Right ventricle myocardium inferior (tissue), 1 donor: ENCODE measurements around the gene OPCML. TPM values are rescaled to one million over a fixed set of nuclear protein-coding genes. Genes with fewer than 3 reads are reported as not detected.

Experiments used
- ATAC-seq: fragments of 200-7000 bp; cut with Tn5 transposase; one replicate; pipeline ENCODE4 v1.9.1; 2020; ENCODE audit warnings: mild to moderate bottlenecking, moderate library complexity
- DNase-seq: peaks from one replicate; pipeline ENCODE4 v3.0.0; 2021; ENCODE audit errors: missing footprints
- intact Hi-C: fragments of 100-400 bp; cut with DNase I; formaldehyde crosslinking; loops from one replicate; pipeline ENCODE4 v1.11.0; 2022
- total RNA-seq: library from RNA; stranded (reverse); fragmentation: NEBNext Ultra II Directional; extraction: Animal tissue kit (Norgen Biotek cat#: 25700); gene quantifications from one replicate; pipeline ENCODE4 v1.2.1, GENCODE V29; 2021
- donor health status: DM: no; HTN: yes; CAD: no; lungs with severe emphysema.

Gene OPCML
- total RNA-seq, 1 donor from 2014 or later: 0.05 TPM

DNA sequence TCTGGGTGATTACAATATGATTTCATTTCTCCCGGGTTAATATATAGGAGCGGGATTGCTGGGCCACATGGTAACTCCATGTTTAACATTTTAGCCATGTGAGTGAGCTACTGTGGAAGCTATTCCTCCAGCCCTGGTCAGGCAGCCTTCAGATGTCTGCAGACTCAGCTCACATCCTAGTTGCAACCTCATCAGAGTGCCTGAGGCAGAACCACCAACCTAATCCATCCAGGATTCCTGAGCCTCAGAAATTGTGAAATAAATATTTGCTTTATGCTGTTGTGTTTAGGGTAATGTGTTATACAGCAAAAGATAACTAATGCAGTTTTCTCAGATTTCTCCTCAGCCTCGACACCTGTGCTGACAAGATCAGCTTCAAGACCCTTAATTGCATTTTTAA, 676.8 kb downstream of the OPCML start:
- no peak for DNase-seq
- intact Hi-C loops: no loop called here
- no peak for ATAC-seq

DNA sequence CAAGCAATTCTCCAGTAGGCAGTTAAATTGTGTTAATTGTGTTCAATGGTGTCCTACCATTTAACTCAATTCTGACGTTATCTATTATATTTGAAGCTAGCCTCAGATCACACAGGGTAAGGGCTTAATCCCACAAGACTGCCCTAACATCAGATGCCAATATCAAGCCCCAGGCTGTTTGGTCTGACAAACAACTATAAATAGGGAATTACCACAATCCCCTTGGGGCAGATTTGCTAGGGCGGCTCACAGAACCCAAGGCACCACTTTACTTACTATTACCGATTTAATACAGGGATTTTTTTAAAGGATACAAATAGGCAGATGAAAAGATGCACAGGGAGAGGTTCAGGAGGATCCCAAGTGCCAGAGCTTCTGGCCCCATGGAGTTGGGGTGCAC, 678.4 kb downstream of the OPCML start:
- ATAC-seq: no peak
- DNase-seq: no peak
- intact Hi-C loops: no loop called here

DNA sequence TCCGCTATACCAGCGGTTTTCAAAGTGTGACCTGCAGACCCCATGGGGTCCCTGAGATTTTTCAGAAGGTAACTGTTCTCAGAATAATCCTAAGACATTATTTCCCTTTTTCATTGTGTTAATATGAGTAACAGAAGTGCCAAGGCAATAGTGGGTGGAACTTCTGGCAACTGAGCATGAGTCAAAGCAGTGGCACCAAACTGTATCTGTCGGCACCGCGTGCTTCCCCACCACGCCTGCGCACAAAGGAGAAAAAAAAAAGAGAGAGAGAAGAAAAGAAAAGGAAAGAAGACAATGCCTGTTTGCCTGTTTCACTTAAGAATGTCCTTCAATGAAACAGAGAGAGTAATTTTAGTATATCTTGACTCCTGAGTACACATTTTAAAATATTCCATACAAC, 679.9 kb downstream of the OPCML start:
- DNase-seq (no peak), ATAC-seq (no peak)
- intact Hi-C loops: no loop called here

DNA sequence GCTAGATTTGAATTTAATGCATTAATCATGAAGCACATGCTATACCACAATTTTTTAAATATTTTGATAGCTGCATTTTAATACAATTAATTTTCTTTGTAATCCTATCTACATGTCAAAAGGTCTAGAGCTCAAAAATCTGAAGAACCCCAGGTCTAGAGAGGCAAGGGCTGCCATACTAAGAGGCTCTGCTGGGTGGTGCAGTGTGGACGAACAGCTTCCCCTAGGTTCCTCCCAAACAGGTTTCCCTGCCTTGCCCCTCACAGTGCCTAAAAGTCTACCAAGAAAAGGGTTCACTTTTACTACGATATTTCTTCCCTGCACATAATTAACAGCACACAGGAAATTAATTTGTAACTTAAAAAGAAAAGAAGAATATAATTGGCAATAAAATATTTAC, 681.1 kb downstream of the OPCML start:
- intact Hi-C loops: no loop called here
- DNase-seq (no peak), ATAC-seq (no peak)

DNA sequence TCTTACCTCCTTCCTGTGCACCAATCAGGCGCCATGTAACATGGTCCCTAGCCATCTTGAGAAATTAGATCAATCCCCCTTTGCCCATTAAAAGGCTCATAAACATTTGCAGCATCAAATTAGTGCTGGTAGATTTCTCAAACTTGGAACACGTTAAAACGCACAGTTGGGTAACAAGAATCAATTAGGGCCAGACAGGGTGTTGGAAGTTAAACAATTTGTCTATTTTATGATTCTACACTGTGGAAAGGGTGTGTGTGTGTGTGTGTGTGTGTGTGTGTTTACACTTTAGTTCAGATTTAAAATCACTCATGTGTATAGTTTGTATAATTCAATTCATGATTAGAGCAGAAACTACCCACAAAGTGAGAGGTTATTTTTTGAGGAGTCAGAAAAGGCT, 682.0 kb downstream of the OPCML start:
- ATAC-seq (no peak), DNase-seq (no peak)
- intact Hi-C loops: no loop called here

DNA sequence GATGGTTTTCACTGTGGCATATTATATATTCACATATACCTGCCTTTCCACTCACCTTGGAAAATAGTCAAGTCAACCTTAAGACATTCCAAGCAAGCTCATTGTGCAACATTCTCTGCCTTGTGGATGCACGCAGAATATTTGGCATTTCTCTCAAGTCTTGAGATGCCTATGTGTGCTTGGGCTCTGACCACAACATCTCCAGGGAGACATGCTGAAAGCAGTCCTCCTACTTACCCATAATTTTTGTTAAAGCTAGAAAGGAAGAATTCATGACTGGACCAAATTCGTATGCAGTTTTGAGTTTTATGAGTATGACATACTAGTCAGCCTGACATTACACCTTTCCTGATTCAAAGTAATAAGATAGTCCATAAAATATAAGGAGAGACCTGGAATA, 684.0 kb downstream of the OPCML start:
- intact Hi-C loops: no loop called here
- ATAC-seq (no peak), DNase-seq (no peak)

DNA sequence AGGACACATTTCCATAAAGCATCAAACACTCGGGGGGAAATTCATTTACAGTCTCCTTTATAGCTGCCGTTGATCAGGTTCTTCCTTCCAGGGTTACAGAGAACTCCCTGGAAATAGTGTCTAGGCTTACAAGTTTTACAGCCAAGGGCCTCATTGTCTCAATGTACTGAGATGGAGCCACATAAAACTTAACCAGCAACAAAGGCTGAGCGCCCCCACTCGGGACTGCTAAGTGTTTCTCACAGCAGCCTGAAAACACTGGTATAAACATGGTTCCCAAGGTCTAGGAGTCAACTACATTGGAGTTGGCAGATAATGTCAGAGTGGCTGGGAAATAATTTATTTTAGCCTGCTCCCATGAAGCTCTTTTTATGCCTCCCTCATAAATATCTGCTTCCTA, 686.2 kb downstream of the OPCML start:
- ATAC-seq: no peak
- intact Hi-C loops: no loop called here
- no peak for DNase-seq

DNA sequence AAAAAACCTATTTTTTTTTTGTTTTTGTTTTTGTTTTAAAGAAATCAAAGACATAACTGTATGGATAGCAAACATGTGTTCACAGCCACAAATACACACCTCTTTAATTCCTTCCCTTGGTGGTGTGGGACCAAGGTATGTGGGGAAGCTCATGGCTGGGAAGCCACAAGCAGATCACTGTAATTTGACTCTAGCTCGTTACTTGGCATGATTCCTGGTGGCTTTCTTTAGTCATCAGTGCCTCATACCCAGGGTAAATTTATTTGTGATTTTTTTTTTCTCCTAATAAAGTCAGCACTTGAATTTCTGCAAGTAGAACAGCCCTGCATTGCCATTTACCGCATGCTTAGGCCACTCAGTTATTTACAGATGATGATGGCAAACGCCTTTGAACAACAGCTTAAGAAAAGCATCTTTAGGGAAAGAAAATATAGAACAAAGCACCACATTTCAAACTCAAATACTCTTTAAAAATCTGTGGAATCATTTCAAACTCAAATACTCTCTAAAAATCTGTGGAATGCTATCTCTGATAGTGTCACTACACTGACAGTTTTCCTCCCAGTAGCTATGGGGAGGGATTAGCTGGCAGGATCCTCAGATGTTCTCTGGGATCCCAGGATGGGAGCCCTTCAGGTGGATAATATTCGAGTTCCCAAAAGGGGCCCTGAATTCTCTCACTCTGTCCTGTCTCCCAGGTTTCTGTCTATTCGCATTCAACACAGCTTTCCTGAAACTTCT, 687.2 kb downstream of the OPCML start:
- no peak for DNase-seq
- intact Hi-C loops: no loop called here
- ATAC-seq: no peak

DNA sequence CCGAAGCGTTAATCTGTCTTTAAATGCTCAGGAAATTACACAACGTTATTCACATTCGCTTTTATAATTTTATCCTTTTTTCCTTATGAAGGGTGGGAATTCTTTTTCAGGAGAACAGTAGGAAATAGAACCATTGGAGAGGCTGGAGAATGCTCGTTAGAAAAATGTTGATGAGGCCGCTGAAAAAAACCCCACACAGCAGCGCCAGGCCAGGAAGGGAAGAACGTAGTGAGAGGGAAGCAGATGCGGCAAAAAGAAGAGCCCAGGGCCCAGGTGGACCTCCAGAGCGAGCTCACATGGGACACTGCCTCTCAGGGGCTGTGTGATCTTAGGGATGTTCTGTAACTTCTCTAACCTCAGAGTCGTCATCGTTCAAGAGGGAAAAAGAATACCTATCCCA, 691.6 kb downstream of the OPCML start:
- intact Hi-C loops: no loop called here

DNA sequence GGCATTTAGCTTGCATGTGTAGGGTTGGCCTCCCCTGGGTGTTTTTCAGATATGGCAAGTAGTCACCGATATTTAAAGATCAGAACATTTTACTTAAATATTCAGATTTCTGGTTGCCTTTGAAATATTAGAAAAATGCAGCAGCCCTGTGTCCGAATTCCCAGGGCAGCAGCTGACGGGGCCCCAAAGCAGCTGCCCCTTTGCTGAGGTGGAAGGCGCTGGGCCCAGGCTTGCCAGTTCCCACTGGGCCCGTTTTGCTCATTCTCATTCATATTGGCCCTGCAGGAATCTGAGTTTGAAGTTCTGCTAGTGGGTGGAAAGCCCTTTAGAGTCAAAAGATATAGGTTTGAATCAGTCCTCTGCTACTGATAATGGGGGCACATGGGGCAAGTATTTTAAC, 692.1 kb downstream of the OPCML start:
- no peak for ATAC-seq
- no peak for DNase-seq
- intact Hi-C loops: no loop called here

More for the DNA sequence above, 691.6 kb downstream of the OPCML start:
- no peak for DNase-seq
- no peak for ATAC-seq

DNA sequence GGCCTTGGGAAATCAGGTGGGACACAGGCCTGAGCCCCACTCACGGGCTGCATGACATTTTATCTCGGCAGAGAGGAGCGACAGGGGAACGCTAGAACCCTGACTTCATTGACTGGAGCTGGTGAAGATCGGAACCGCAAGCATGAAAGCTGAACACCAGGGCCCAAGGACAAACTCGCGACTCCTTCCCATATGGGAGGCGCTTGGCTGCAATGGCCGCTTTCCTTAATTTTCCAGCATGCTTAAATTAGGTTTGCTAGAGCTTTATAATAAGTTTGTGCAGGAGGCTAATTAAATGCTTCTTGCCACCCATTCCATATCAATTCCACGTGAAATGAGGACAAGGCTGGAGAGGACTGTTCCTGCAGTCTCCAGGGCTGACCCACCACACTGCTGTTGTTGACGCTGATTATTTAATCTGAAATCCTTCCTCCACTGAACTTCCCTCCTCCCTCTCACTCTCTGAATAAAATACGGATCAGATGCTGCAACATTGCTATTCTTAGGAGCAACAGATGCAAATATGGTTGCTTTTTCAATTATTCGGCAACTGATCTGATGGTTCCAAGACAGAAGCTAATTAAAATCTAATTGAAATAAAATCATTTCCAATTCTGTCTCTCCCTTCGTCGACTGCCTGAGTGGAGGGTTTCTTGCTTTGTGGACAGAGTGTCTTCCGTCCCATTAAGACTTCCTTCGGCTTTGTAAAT, 692.9 kb downstream of the OPCML start:
- ATAC-seq: no peak
- no peak for DNase-seq
- intact Hi-C loops: no loop called here

DNA sequence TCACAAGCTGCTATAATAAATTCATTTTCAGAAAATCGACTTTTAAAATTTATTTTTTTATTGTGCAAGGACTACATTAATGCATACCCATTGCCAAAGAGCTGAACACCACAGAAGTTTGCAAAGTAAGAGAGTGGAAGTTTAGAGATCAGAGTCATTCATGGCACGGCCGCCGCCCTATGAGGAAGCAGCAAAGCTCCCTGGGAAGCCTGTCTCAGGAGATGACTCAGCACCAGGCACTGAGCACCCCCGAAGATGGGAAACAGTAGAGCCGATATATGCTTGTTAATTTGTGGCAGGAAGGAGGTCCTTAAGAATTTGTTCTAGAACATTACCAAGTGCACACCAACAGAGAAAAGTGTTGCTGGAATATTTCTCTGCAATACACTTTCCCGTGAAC, 693.7 kb downstream of the OPCML start:
- ATAC-seq: no peak
- intact Hi-C loops: no loop called here

DNA sequence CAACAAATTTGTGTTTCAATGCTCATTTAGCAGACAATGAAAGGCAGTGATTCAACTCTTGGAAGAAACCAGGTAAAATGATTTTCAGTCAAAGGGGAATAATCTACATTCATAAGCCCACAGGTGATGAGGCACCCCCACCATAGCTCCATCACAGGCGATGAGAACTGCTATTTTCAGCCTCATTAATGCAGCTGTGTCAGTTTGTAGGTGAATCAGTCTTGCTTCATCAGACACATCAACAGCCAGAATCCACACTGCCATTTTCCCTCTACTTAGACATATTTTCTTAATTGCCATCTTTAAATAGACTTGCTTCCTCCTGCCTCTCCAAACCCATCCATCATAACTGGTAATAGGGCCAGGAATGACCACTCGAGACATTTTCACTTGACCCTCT, 701.0 kb downstream of the OPCML start:
- DNase-seq (no peak), ATAC-seq (no peak)
- intact Hi-C loops: no loop called here

More for the DNA sequence above, 693.7 kb downstream of the OPCML start:
- no peak for DNase-seq

DNA sequence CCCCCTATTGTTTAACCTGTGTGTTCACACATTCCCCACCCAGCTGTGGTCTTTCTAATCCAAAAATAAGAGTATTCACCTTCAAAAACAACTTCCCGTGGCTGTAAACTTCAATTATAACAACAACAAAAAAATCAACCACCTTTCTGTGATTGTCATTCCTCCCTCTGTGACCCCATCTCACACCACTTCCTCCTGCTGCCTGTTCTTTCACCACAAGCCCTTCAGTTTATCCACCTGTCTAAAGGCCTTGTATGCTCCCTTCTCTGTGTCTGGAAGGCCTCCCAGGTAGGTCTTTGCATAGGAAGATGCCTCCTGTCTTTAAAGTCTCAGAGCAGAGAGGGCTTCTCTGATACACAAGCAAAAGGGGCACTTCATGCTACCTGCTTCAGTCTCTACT, 707.7 kb downstream of the OPCML start:
- no peak for ATAC-seq
- intact Hi-C loops: no loop called here

DNA sequence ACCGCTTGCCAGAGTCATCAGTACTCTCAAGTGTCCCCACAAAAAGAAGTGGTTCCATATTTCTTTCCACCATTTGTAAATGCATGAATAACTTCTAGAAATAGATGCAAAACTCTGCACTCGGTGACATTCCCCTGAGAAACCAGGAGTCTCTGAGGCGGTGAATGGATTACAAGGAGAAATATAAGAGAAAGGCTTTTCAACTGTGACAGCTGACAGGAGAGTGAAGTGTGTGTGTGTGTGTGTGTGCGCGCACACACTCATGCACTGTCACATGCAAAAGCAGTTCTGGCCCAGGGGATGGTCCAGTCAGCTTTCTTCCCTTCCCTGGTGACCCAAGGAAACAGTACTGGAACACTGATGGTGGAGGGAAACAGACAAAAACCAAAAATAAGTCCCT, 710.0 kb downstream of the OPCML start:
- intact Hi-C loops: no loop called here
- DNase-seq: no peak

More for the DNA sequence above, 707.7 kb downstream of the OPCML start:
- DNase-seq: no peak

DNA sequence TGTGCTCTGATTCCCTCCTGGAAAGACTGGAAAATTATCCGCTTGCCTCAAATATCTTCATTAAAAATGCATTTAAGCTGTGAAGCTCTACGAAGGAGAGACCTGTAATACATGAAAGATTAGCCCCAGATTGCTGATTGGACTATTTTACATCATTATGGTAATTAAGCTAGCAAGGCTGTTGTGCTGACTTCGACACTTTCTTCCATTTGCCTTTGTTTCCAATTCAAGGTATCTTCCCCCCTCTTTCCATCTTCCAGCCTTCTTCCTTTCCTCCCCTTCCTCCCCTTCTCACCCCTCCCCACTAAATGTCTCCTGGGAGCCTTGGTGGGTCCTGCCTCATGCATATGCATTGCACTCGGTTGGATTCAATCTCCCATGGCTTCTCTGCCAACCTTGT, 710.8 kb downstream of the OPCML start:
- DNase-seq: no peak
- ATAC-seq: no peak
- intact Hi-C loops: no loop called here

More for the DNA sequence above, 710.0 kb downstream of the OPCML start:
- no peak for ATAC-seq

DNA sequence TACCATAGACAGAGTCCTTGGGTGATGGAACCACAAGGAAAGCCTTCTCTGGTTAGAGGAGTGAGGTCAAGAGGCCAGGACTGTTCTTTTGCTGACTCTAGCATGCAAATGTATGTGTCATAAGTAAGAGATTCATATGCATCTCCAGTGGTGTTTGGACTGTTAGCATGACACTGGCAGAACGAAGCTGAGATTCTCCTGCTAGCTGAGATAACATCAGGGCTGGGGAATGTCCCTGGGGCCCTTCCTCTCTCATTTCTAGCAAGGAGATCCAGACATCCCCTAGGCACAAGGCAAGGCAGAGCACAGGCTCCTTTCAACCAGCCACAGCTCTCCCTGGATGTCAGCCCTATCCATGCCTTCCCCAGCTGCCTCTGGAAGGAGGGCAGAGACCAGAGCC, 711.3 kb downstream of the OPCML start:
- DNase-seq: no peak
- ATAC-seq: no peak
- intact Hi-C loops: no loop called here

DNA sequence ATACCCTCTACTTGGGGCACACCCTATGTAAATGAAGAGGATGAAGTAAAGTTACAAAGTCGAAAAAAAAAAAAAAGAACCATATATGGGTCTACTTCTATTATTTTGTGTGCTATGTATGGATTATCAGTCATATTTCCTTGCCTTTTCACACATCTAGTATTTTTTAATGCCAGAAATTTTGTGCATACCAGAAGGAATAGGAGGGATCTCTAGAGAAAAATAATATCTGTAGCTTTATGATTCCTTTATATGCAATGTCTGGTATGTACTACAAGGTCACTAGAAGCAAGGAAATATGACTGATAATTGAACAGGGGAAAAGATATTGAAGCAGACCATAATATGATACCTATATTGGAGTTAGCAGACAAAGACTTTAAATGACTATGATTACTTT, 713.4 kb downstream of the OPCML start:
- DNase-seq (no peak), ATAC-seq (no peak)
- intact Hi-C loops: no loop called here

DNA sequence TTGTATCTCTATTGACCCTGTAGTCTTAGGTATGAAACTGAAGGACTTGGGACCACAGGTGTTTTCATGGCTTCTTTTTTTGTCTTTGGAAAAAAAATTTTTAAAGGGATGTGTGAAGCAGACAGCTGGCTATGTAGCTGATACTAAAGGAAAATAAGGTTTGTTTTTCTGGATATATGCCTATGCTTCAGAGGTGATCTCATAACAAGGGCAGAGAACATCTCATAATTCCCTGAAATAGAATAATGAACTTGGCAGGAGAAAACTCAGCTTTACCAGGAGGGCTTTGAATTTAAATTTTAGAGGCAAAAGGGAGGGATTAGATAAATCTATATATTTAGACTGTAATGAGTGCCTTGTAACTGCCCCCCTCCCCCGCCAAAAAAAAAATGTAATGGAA, 714.9 kb downstream of the OPCML start:
- intact Hi-C loops: no loop called here
- DNase-seq (no peak), ATAC-seq (no peak)

DNA sequence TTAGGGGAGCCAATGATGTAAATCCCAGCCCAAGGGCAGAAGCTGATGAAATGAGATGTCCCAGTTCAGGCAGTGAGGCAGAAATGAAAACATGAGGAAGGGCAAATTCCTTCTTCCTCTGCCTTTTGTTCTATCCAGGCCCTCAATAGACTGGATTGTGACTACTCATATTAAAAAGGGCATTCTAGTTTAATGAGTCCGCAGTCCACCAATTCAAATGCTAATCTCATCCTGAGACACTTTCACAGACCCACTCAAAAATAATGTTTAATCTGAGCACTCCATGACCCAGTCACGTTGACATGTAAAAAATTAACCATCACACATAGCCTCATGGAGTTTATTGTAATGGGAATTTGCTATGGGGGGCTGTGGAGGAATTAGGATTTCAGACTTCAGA, 717.9 kb downstream of the OPCML start:
- intact Hi-C loops: no loop called here
- DNase-seq (no peak), ATAC-seq (no peak)

DNA sequence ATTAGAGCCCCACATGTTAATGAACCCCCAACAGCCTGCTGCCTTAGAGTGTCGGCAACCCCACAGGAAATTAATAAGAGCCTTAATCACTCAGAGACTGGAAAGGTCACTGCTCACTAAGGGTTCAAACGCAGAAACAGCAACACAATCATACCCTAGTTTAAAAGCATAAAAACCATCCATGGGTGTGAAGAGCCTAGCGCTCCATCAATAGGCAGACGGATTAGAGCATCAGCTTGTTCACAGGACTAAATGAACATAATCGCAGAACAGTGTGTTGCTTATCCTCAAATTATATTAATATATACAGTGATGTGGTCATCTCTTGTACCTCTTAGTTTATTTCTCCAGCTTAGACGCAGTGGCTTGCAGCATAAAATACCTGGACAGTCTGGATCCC, 720.7 kb downstream of the OPCML start:
- intact Hi-C loops: no loop called here
- ATAC-seq (no peak), DNase-seq (no peak)
